BJ (cell line): Measurements from ENCODE around the gene NUSAP1. TPM values are rescaled to one million over a fixed set of nuclear protein-coding genes. Genes with fewer than 3 reads are reported as not detected.
"Not testable (repeated sequence)": the region's sequence is repeated elsewhere in the genome, so short reads cannot be mapped to it uniquely, and the experiment has no call there.

ENCODE experiments used
- CTCF ChIA-PET: fragments of 350-600 bp; formaldehyde crosslinking; extraction: SDS; loops from one replicate; lab custom pipeline; 2021; ENCODE audit warnings: antibody characterized with exemption, inconsistent platforms; lab: Yijun Ruan, JAX
- POLR2A ChIA-PET: fragments of 300-600 bp; sonication (Branson Sonifier 250); formaldehyde crosslinking; extraction: SDS; loops from one replicate; lab custom pipeline; 2021; ENCODE audit warnings: antibody characterized with exemption; lab: Charles Lee
- DNase-seq: peaks from one replicate; pipeline ENCODE4 v3.0.0-alpha.2; 2011; ENCODE audit warnings: low read depth
- H3K27me3 ChIP-seq: 2 replicates; pipeline ENCODE4 v1.6.0; 2011; ENCODE audit warnings: low read length; ENCODE audit not compliant: control insufficient read depth, insufficient read depth
- H3K36me3 ChIP-seq: 2 replicates; pipeline ENCODE4 v1.5.1; 2011; ENCODE audit warnings: low read length; ENCODE audit not compliant: control insufficient read depth, insufficient read depth
- H3K4me3 ChIP-seq: 2 replicates; pipeline ENCODE4 v1.5.1; 2011; ENCODE audit warnings: low read depth, mild to moderate bottlenecking, control low read depth, low read length
- CTCF ChIP-seq: IDR thresholded peaks from 2 replicates; pipeline ENCODE4 v1.5.1; 2011; ENCODE audit warnings: low read depth, mild to moderate bottlenecking, control low read depth, inconsistent platforms, low read length, moderate library complexity; ENCODE audit not compliant: insufficient read depth
- polyA plus RNA-seq: library from polyadenylated mRNA; depleted of rRNA; stranded (reverse); fragments of >200 nt; gene quantifications from 2 replicates; pipeline ENCODE4 v1.2.3, GENCODE V29; 2011

The NUSAP1 gene
- polyA plus RNA-seq, 1 experiment, result 102 TPM

GRCh38 chr15:41301587-41301986, 31.1 kb upstream of the NUSAP1 start:
- ChIA-PET CTCF (interaction anchor here (1.9 kb wide), 1 partner anchor 10 kb away, joined by 4 read pairs; no protein-coding TSS in a partner anchor), POLR2A (no interaction called here)
- Histone ChIP-seq H3K4me3 (no peak overlapping the region), H3K36me3 (peaks cover 2% of the 10 kb centered on the region), H3K27me3 (no peaks in the 10 kb centered on the region)
- TF ChIP-seq CTCF, result no peak
- no peak for DNase-seq

DNA sequence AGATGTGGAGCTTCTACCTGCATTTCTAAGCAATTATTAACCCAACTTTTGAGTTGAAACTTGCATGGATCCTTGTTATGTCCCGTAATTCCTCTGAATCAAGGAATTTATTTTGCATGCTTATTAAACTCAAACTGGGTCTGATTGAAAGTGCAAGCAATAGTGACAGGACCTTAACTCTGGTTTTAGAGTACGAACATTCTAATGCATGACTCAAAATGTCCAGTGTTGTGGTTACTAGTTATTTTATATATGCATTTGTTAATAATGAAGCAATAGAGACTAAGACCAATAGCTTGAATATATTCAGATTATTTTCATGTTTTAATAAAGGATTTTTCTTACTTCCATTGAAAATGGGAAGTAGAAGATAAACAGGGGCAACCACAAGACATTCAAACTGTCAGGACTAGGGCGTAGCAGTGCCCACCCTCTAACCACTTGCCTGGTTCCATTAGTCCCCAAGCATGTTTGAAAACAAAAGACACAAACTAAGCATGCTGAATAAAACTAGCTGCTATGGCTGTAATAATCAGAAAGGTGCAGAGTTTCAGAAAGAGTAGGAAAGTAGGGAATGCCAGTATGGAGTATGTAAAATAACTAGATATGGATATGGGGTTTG, 28.4 kb upstream of the NUSAP1 start:
- no peak for DNase-seq
- no peak overlapping the region for H3K4me3 ChIP-seq
- CTCF ChIA-PET, result interaction anchor here (0.6 to 1.9 kb wide), 3 partner anchors 13 to 118 kb away, joined by 3 to 4 read pairs (median 3); no protein-coding TSS in a partner anchor
- H3K27me3 ChIP-seq, result no peaks in the 10 kb centered on the region
- H3K36me3 ChIP-seq, result no peaks in the 10 kb centered on the region; the same call in 1 of the 2 replicates
- POLR2A ChIA-PET, result no interaction called here
- no peak for TF ChIP-seq CTCF

- Histone ChIP-seq H3K4me3 (no peak overlapping the region), H3K27me3 (no peaks in the 10 kb centered on the region), H3K36me3 (no peaks in the 10 kb centered on the region)
- CTCF ChIA-PET, result interaction anchor here (1.5 kb wide), 1 partner anchor 25 kb away, joined by 5 read pairs; the partner anchor contains the start of genes NUSAP1 and OIP5
- POLR2A ChIA-PET, result no interaction called here
- TF ChIP-seq CTCF, result no peak
- DNase-seq, result no peak
Observed at GRCh38 chr15:41307679-41308078, 25.0 kb upstream of the NUSAP1 start.

- Histone ChIP-seq H3K27me3 (no peaks in the 10 kb centered on the region), H3K4me3 (no peak overlapping the region), H3K36me3 (no peaks in the 10 kb centered on the region)
- ChIA-PET POLR2A (no interaction called here), CTCF (interaction anchor here (1.0 kb wide), 1 partner anchor 23 kb away, joined by 3 read pairs; the partner anchor contains the start of genes NUSAP1 and OIP5)
- no peak for DNase-seq
- no peak for TF ChIP-seq CTCF
Observed at GRCh38 chr15:41309226-41309905, 23.3 kb upstream of the NUSAP1 start.

DNA sequence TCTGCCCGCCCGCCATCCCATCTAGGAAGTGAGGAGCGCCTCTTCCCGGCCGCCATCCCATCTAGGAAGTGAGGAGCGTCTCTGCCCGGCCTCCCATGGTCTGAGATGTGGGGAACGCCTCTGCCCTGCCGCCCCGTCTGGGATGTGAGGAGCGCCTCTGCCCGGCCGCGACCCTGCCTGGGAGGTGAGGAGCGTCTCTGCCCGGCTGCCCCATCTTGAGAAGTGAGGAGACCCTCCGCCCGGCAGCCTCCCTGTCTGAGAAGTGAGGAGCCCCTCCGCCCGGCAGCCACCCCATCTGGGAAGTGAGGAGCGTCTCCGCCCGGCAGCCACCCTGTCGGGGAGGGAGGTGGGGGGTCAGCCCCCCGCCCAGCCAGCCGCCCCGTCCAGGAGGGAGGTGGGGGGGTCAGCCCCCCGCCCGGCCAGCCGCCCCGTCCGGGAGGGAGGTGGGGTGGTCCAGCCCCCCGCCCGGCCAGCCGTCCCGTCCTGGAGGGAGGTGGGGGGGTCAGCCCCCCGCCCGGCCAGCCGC, 11.8 kb upstream of the NUSAP1 start:
- POLR2A ChIA-PET, CTCF ChIA-PET, DNase-seq, H3K36me3 ChIP-seq, H3K4me3 ChIP-seq, H3K27me3 ChIP-seq: not testable (repeated sequence)
